CD14-positive monocyte (primary cell): ENCODE measurements around the gene DSCAML1. TPM values are rescaled to one million over a fixed set of nuclear protein-coding genes. Genes with fewer than 3 reads are reported as not detected.

ENCODE experiments used
- DNase-seq, 3 donors: peaks; one replicate each; pipeline ENCODE4 v3.0.0-alpha.2; 2011 to 2022
- H2AFZ ChIP-seq: 2 replicates; pipeline ENCODE4 v1.6.0; 2012; ENCODE audit warnings: mild to moderate bottlenecking, low read depth, low read length, inconsistent platforms; ENCODE audit not compliant: insufficient read depth, poor library complexity, severe bottlenecking
- H3K27ac ChIP-seq, 2 donors: 1 replicate in 1 of 2; 2 replicates in 1 of 2; pipeline ENCODE4 v1.5.1; 2012 to 2013; ENCODE audit warnings: low read length in 2 of 2, control low read depth in 1 of 2, inconsistent platforms in 1 of 2, low read depth in 1 of 2, mild to moderate bottlenecking in 1 of 2
- H3K27me3 ChIP-seq, 2 donors: one replicate each; pipeline versions ENCODE4 v1.6.0 to v1.6.1; 2011 to 2013; ENCODE audit warnings: low read length in 2 of 2; ENCODE audit not compliant: control insufficient read depth in 2 of 2, insufficient read depth in 2 of 2
- H3K36me3 ChIP-seq, 2 donors: replicated peaks in 1 of 2; 1 replicate in 1 of 2; 2 replicates in 1 of 2; pipeline versions ENCODE4 v1.5.1 to v1.6.1; 2012 to 2013; ENCODE audit warnings: low read length in 2 of 2, control low read depth in 1 of 2, inconsistent platforms in 1 of 2, mild to moderate bottlenecking in 1 of 2; ENCODE audit not compliant: insufficient read depth in 2 of 2, control insufficient read depth in 1 of 2
- H3K4me1 ChIP-seq, 2 donors: 1 replicate in 1 of 2; 2 replicates in 1 of 2; pipeline versions ENCODE4 v1.5.1 to v1.6.1; 2012 to 2013; ENCODE audit warnings: low read length in 2 of 2, control low read depth in 1 of 2, inconsistent platforms in 1 of 2, mild to moderate bottlenecking in 1 of 2, moderate library complexity in 1 of 2; ENCODE audit not compliant: insufficient read depth in 2 of 2, control insufficient read depth in 1 of 2
- H3K4me2 ChIP-seq: replicated peaks from 2 replicates; pipeline ENCODE3; 2012; ENCODE audit warnings: low read length, moderate library complexity, mild to moderate bottlenecking; ENCODE audit not compliant: poor library complexity, severe bottlenecking; ENCODE audit errors: extremely low read depth
- H3K4me3 ChIP-seq, 3 experiments: fragments of 200-600 bp in 1 of 3; sonication (generic) in 1 of 3; replicated peaks in 1 of 3; 1 replicate in 2 of 3; 2 replicates in 1 of 3; pipeline ENCODE4 v1.5.1; 2011 to 2013; ENCODE audit warnings: low read length in 3 of 3, mild to moderate bottlenecking in 3 of 3, control low read depth in 2 of 3, low read depth in 2 of 3, inconsistent platforms in 1 of 3, moderate library complexity in 1 of 3
- H3K79me2 ChIP-seq: 2 replicates; pipeline ENCODE4 v1.6.0; 2012; ENCODE audit warnings: mild to moderate bottlenecking, control low read depth, inconsistent platforms, low read length, moderate library complexity; ENCODE audit not compliant: insufficient read depth
- H3K9ac ChIP-seq: 2 replicates; pipeline ENCODE4 v1.6.0; 2017; ENCODE audit warnings: low read length, mild to moderate bottlenecking; ENCODE audit not compliant: insufficient read depth, poor library complexity, severe bottlenecking
- H3K9me3 ChIP-seq, 2 donors: replicated peaks in 1 of 2; 1 replicate in 1 of 2; 2 replicates in 1 of 2; pipeline versions ENCODE4 v1.5.1 to v1.6.1; 2012 to 2013; ENCODE audit warnings: low read length in 2 of 2, control low read depth in 1 of 2; ENCODE audit not compliant: control insufficient read depth in 1 of 2, insufficient read depth in 1 of 2
- H4K20me1 ChIP-seq: 2 replicates; pipeline ENCODE4 v1.6.0; 2012; ENCODE audit warnings: mild to moderate bottlenecking, low read length, control low read depth, moderate library complexity; ENCODE audit not compliant: insufficient read depth
- H3K27ac Mint-ChIP-seq, 7 donors: one replicate each; pipeline ENCODE4 v1.8.0; 2020; ENCODE audit warnings: mild to moderate bottlenecking in 7 of 7, mixed read lengths in 7 of 7, moderate library complexity in 6 of 7, inconsistent platforms in 2 of 7
- H3K27me3 Mint-ChIP-seq, 3 donors: one replicate each; pipeline ENCODE4 v1.8.0; 2021 to 2022; ENCODE audit warnings: low read depth in 3 of 3, mild to moderate bottlenecking in 3 of 3, mixed read lengths in 3 of 3, moderate library complexity in 3 of 3, inconsistent platforms in 1 of 3
- H3K36me3 Mint-ChIP-seq, 2 donors: one replicate each; pipeline ENCODE4 v1.8.0; 2020; ENCODE audit warnings: mixed read lengths in 2 of 2, inconsistent platforms in 1 of 2, mild to moderate bottlenecking in 1 of 2
- H3K4me1 Mint-ChIP-seq: one replicate; pipeline ENCODE4 v1.8.0; 2020; ENCODE audit warnings: mild to moderate bottlenecking, mixed read lengths
- H3K4me3 Mint-ChIP-seq, 2 donors: one replicate each; pipeline ENCODE4 v1.8.0; 2020; ENCODE audit warnings: mild to moderate bottlenecking in 2 of 2, mixed read lengths in 2 of 2, moderate library complexity in 1 of 2
- H3K9me3 Mint-ChIP-seq, 7 donors: one replicate each; pipeline ENCODE4 v1.8.0; 2020 to 2022; ENCODE audit warnings: mixed read lengths in 7 of 7, mild to moderate bottlenecking in 6 of 7, moderate library complexity in 6 of 7, inconsistent platforms in 2 of 7
- CTCF ChIP-seq: fragments of 200-600 bp; IDR thresholded peaks from one replicate; pipeline ENCODE4 v1.8.0; 2022; ENCODE audit warnings: antibody characterized with exemption, mild to moderate bottlenecking
- whole genome bisulfite sequencing: methylation state at CpG from one replicate; pipeline ENCODE4 v1.1.5; 2013; ENCODE audit warnings: missing lambda C conversion rate; ENCODE audit not compliant: insufficient coverage; 5-methylcytosine and 5-hydroxymethylcytosine counted together
- intact Hi-C, 2 donors: fragments of 100-400 bp; cut with micrococcal nuclease; formaldehyde crosslinking; loops; one replicate each; pipeline versions ENCODE4 v1.15.0 to v1.15.1; 2023
- polyA plus RNA-seq, 3 donors: library from polyadenylated mRNA; depleted of rRNA in 1 of 3; unstranded in 2 of 3; stranded (reverse) in 1 of 3; fragments of 300-500 nt in 2 of 3; fragments of >200 nt in 1 of 3; fragmentation: Illumina TruSeq in 2 of 3; gene quantifications; 1 replicate in 2 of 3; 2 replicates in 1 of 3; pipeline ENCODE4 v1.2.3, GENCODE V29; 2012 to 2021

The DSCAML1 gene
- polyA plus RNA-seq, 3 donors, result not detected

- Histone ChIP-seq H3K4me2 (no peak overlapping the region), H3K9me3 (peaks cover 11% of the 10 kb centered on the region in 2 donors), H3K4me1 (peaks cover 0 to 5% of the 10 kb centered on the region in 2 donors), H4K20me1 (no peaks in the 10 kb centered on the region), H3K27me3 (peaks cover 0 to 4% of the 10 kb centered on the region in 2 donors), H3K9ac (no peak overlapping the region), H3K79me2 (no peaks in the 10 kb centered on the region), H3K36me3 (no peaks in the 10 kb centered on the region), H3K27ac (no peak overlapping the region), H3K4me3 (no peak overlapping the region), H2AFZ (no peak overlapping the region)
- Mint-ChIP-seq H3K36me3 (no peaks in the 10 kb centered on the region), H3K9me3 (peaks cover 0 to 19% (median 8%) of the 10 kb centered on the region in 7 donors), H3K27ac (no peak overlapping the region), H3K27me3 (peaks cover 8 to 21% (median 14%) of the 10 kb centered on the region in 3 donors), H3K4me1 (peaks cover 15% of the 10 kb centered on the region), H3K4me3 (no peak overlapping the region)
- 92% methylated on average over 7 of the region's 7 CpGs for WGBS
- DNase-seq, result no peak
- intact Hi-C loops, result no loop called here
- TF ChIP-seq CTCF, result no peak
These were observed 51.7 kb downstream of the DSCAML1 start for GRCh38 chr11:117745346-117745745.

- H3K36me3 Mint-ChIP-seq, result no peaks in the 10 kb centered on the region
- H3K4me1 ChIP-seq, result peaks cover 0 to 5% of the 10 kb centered on the region in 2 donors
- H3K27ac Mint-ChIP-seq, result peak overlapping the region in 1 of 7 donors; percentile 5
- H4K20me1 ChIP-seq, result no peaks in the 10 kb centered on the region
- H3K27me3 ChIP-seq, result peaks cover 0 to 4% of the 10 kb centered on the region in 2 donors
- no peak overlapping the region for H3K9ac ChIP-seq
- H3K27me3 Mint-ChIP-seq, result peaks cover 10 to 23% (median 17%) of the 10 kb centered on the region in 3 donors
- peaks cover 15% of the 10 kb centered on the region for H3K4me1 Mint-ChIP-seq
- H3K4me2 ChIP-seq, result no peak overlapping the region
- no peak overlapping the region for H3K4me3 Mint-ChIP-seq
- TF ChIP-seq CTCF, result no peak
- peaks cover 11% of the 10 kb centered on the region in 2 donors for H3K9me3 ChIP-seq
- no peak overlapping the region for H2AFZ ChIP-seq
- H3K27ac ChIP-seq, result no peak overlapping the region
- intact Hi-C loops, result no loop called here
- no peak overlapping the region for H3K4me3 ChIP-seq
- WGBS, result 0% methylated on average over 4 of the region's 11 CpGs
- no peaks in the 10 kb centered on the region for H3K36me3 ChIP-seq
- H3K9me3 Mint-ChIP-seq, result peaks cover 0 to 22% (median 8%) of the 10 kb centered on the region in 7 donors
- no peaks in the 10 kb centered on the region for H3K79me2 ChIP-seq
- DNase-seq, result no peak
These were observed 52.4 kb downstream of the DSCAML1 start for GRCh38 chr11:117744471-117745150.
